ENCODE data around the gene RNF114.
A peak's percentile ranks its signal among the peaks of the same experiment; 100 is the strongest.

RNF114 gene

DNA sequence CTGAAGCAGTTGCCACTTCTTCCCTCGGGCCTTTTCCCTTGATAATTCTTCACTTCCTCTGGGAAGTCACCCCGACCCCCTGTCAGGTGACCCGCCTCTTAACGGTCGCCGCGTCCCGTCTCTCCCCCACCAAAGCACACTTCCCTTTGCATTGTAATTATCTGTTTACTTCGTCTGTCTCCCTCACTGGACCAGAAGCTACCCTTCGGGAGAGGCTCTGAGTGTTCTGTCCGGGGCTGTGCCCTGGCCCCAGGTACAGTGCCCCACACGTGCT, 45.8 kb downstream of the RNF114 start:
- TF ChIP-seq CTCF (IDR thresholded peaks at IDR 0.05; ENCODE audit: low read depth, low read length): no peak
- H3K4me3 ChIP-seq (ENCODE audit: low read depth, low read length): no peak overlapping the region; the same call in 1 of the 2 replicates

- peak within 1 kb of the TSS; percentile 87 for H3K4me3 ChIP-seq (ENCODE audit: low read depth, low read length)
- peak; percentile 45 for TF ChIP-seq CTCF (IDR thresholded peaks at IDR 0.05; ENCODE audit: low read depth, low read length)
Observed at GRCh38 chr20:49982346-49983122, 46.3 kb downstream of the RNF114 start, which contains the start of gene SNAI1. SNAI1 (plus strand) TSS chr20:49982980; CDS start chr20:49983060, 80 bp downstream.

GRCh38 chr20:49983123-49983847, 47.1 kb downstream of the RNF114 start:
- TF ChIP-seq CTCF (IDR thresholded peaks at IDR 0.05; ENCODE audit: low read depth, low read length): no peak
- peak overlapping the region; percentile 87 for H3K4me3 ChIP-seq (ENCODE audit: low read depth, low read length)

- TF ChIP-seq CTCF (IDR thresholded peaks at IDR 0.05; ENCODE audit: low read depth, low read length): no peak
- H3K4me3 ChIP-seq (ENCODE audit: low read depth, low read length): peak overlapping the region; percentile 87
Observed at GRCh38 chr20:49983848-49984408, 47.7 kb downstream of the RNF114 start.

- TF ChIP-seq CTCF (IDR thresholded peaks at IDR 0.05; ENCODE audit: low read depth, low read length): no peak
- peak overlapping the region; percentile 87 for H3K4me3 ChIP-seq (ENCODE audit: low read depth, low read length)
Observed at GRCh38 chr20:49984426-49985153, 48.4 kb downstream of the RNF114 start.

- H3K4me3 ChIP-seq (ENCODE audit: low read depth, low read length): peak overlapping the region; percentile 87
- TF ChIP-seq CTCF (IDR thresholded peaks at IDR 0.05; ENCODE audit: low read depth, low read length): no peak
Observed at GRCh38 chr20:49985157-49985556, 49.0 kb downstream of the RNF114 start.
